ENCODE results near the gene DNAH14. TPM values are rescaled to one million over a fixed set of nuclear protein-coding genes. Genes with fewer than 3 reads are reported as not detected.
"Not testable (repeated sequence)": the region's sequence is repeated elsewhere in the genome, so short reads cannot be mapped to it uniquely, and the experiment has no call there.

Gene DNAH14
- total and polyA plus RNA-seq, 12 donors, result 7.6 to 25.3 (median 16.5) TPM

DNA sequence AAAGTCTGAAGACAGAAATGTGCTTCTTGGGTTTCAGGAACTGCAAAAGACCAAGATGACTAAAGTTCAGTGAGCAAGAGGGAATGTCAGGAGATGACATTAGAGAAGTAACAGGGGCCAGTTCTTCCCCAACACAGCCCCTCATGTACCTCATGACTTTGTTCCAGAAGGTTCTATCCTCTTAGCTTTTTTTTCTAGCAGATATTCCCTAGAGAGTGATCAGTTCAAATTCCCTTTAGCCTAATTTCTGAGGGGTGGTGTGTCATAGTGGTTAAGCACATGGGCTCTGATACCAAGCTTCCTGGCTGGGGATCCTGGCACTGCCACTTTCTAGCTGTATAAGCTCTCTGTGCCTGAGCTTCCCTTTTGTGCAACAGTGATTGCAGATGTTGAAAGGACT is 390.4 kb downstream of the DNAH14 start:
- Histone ChIP-seq H3K9me3 (replicated peaks in 1 of 3) (no peaks in the 10 kb centered on the region), H3K36me3 (replicated peaks in 1 of 2) (no peaks in the 10 kb centered on the region), H3K27ac (no peak overlapping the region), H3K4me1 (replicated peaks in 1 of 2) (no peaks in the 10 kb centered on the region), H3K4me3 (no peak overlapping the region), H3K27me3 (no peaks in the 10 kb centered on the region)
- DNase-seq, result no peak
- TF ChIP-seq POLR2A (IDR thresholded peaks at IDR 0.05), result no peak
- TF ChIP-seq, protein P1, sequence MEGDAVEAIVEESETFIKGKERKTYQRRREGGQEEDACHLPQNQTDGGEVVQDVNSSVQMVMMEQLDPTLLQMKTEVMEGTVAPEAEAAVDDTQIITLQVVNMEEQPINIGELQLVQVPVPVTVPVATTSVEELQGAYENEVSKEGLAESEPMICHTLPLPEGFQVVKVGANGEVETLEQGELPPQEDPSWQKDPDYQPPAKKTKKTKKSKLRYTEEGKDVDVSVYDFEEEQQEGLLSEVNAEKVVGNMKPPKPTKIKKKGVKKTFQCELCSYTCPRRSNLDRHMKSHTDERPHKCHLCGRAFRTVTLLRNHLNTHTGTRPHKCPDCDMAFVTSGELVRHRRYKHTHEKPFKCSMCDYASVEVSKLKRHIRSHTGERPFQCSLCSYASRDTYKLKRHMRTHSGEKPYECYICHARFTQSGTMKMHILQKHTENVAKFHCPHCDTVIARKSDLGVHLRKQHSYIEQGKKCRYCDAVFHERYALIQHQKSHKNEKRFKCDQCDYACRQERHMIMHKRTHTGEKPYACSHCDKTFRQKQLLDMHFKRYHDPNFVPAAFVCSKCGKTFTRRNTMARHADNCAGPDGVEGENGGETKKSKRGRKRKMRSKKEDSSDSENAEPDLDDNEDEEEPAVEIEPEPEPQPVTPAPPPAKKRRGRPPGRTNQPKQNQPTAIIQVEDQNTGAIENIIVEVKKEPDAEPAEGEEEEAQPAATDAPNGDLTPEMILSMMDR (IDR thresholded peaks at IDR 0.05), result no peak
- intact Hi-C loops (cut with DNase I), result no loop called here

DNA sequence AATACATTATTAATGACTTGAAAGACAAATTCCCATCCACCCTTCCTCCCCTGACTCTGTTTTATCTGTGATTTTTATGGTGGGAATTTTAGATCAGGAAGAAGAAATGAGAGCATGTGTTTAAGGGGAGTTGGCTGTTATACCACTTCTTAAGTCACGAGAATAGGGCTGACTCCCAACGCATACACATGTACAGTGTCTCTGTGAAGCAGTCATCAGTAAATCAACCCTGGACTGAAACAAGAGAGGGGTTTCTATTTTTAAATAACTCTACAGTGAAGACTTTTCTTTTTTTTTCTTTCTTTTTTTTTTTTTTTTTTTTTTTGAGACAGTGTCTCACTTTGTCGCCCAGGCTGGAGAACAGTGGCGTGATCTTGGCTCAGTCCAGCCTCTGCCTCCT is 392.3 kb downstream of the DNAH14 start:
- H3K4me3 ChIP-seq, result no peak overlapping the region
- intact Hi-C loops (cut with DNase I), result no loop called here
- no peak for DNase-seq
- no peaks in the 10 kb centered on the region for H3K36me3 ChIP-seq (replicated peaks in 1 of 2)
- WGBS, 4 donors, result 93 to 97% (median 94%) methylated on average over 4 of the region's 4 CpGs
- H3K27me3 ChIP-seq, result no peaks in the 10 kb centered on the region
- no peaks in the 10 kb centered on the region for H3K9me3 ChIP-seq (replicated peaks in 1 of 3)
- no peak overlapping the region for H3K27ac ChIP-seq
- TF ChIP-seq POLR2A (IDR thresholded peaks at IDR 0.05), result no peak
- TF ChIP-seq, protein P1 (IDR thresholded peaks at IDR 0.05), result no peak
- H3K4me1 ChIP-seq (replicated peaks in 1 of 2), result no peaks in the 10 kb centered on the region

DNA sequence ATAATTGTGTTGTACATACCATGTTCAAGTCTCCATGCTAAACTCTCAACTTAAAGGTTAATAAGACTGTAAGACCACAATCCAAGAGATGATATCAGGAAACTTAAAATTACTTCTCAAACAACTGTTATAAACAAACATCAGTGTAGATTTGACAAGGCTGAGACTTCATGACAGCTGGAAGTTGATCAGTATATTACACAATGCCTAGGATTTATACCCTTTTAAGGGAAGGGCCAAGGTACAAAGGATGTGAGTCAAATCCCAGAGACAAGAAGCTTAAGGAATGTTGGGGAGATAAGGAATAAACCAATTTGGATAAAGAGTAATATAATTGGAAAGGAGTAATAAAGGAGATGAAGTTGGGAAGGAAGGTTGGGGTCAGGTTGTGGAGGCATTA is 399.6 kb downstream of the DNAH14 start:
- Histone ChIP-seq H3K4me3 (no peak overlapping the region), H3K4me1 (replicated peaks in 1 of 2) (no peaks in the 10 kb centered on the region), H3K9me3 (replicated peaks in 1 of 3) (no peaks in the 10 kb centered on the region), H3K27ac (no peak overlapping the region), H3K36me3 (replicated peaks in 1 of 2) (no peaks in the 10 kb centered on the region), H3K27me3 (no peaks in the 10 kb centered on the region)
- no peak for TF ChIP-seq POLR2A (IDR thresholded peaks at IDR 0.05)
- TF ChIP-seq, protein P1 (IDR thresholded peaks at IDR 0.05), result no peak
- no peak for DNase-seq
- intact Hi-C loops (cut with DNase I), result no loop called here

DNA sequence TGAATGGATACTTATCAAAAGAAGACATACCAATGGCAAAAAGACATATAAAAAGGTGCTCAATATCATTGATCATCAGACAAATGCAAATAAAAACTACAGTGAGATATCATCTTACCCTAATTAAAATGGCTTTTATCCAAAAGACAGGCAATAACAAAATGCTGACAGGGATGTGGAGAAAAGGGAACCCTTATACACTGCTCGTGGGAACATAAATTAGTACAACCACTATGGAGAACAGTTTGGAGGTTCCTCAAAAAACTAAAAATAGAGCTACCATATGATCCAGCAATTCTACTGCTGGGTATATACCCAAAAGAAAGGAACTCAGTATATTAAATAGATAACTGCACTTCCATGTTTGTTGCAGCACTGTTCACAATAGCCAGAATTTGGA is 400.5 kb downstream of the DNAH14 start:
- H3K36me3 ChIP-seq (replicated peaks in 1 of 2); H3K9me3 ChIP-seq (replicated peaks in 1 of 3); DNase-seq; H3K4me3 ChIP-seq; H3K27me3 ChIP-seq; intact Hi-C loops (cut with DNase I); H3K27ac ChIP-seq; H3K4me1 ChIP-seq (replicated peaks in 1 of 2): not testable (repeated sequence)
- WGBS, 4 donors, result 64 to 72% (median 66%) methylated on average over 1 of the region's 1 CpG

DNA sequence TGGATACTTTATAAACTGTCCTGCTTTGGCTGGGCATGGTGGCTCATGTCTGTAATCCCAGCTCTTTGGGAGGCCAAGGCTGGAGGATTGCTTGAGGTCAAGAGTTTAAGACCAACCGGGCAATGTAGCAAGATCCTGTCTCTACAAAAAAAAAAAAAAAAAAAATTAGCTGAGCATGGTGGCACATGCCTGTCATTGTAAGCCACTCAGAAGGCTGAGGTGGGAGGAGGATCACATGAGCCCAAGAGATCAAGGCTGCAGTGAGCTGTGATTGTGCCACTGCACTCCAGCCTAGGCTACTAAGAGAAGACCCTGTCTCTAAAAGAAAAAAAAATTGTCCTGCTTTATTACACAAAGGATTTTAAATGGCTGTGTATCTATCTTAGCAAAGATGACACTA is 403.2 kb downstream of the DNAH14 start:
- H3K4me3 ChIP-seq, result no peak overlapping the region
- intact Hi-C loops (cut with DNase I), result no loop called here

DNA sequence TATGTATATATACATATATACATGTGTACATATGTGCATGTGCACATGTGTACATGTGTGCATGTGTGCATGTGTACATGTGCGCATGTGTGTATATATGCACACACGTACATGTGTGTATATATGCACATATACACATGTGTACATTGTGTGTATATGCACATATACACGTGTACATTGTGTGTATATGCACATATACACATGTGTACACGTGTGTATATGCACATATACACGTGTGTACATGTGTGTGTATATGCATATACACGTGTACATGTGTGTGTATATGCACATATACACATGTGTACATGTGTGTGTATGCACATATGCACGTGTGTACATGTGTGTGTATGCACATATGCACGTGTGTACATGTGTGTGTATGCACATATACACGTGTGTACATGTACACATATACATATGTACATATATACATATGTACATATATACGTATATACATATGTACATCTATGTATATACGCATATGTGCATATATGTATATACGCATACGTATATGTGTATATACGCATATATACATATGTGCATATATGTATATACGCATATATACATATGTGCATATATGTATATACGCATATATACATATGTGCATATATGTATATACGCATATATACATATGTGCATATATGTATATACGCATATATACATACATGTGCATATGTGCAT is 405.8 kb downstream of the DNAH14 start:
- H3K4me1 ChIP-seq (replicated peaks in 1 of 2); DNase-seq; H3K27ac ChIP-seq; H3K27me3 ChIP-seq; H3K36me3 ChIP-seq (replicated peaks in 1 of 2); intact Hi-C loops (cut with DNase I); H3K4me3 ChIP-seq; H3K9me3 ChIP-seq (replicated peaks in 1 of 3): not testable (repeated sequence)
- 34 to 71% (median 63%) methylated on average over 15 to 18 of the region's 18 CpGs for WGBS, 4 donors

More for the DNA sequence above, 403.2 kb downstream of the DNAH14 start:
- Histone ChIP-seq H3K27ac (no peak overlapping the region), H3K9me3 (replicated peaks in 1 of 3) (no peaks in the 10 kb centered on the region), H3K36me3 (replicated peaks in 1 of 2) (no peaks in the 10 kb centered on the region), H3K27me3 (no peaks in the 10 kb centered on the region), H3K4me1 (replicated peaks in 1 of 2) (no peaks in the 10 kb centered on the region)
- WGBS, 4 donors, result 94 to 100% (median 96%) methylated on average over 1 of the region's 1 CpG
- TF ChIP-seq, protein P1 (IDR thresholded peaks at IDR 0.05), result no peak
- TF ChIP-seq POLR2A (IDR thresholded peaks at IDR 0.05), result no peak
- DNase-seq, result no peak

All from adrenal gland (tissue), 12 donors.